ENCODE data around the gene HJV.

Gene HJV

GRCh38 chr1:146021050-146021445, 487 bp downstream of the HJV start:
- DNase-seq = peak in 1 of 3 donors; percentile 35

GRCh38 chr1:146020058-146021049, 1.2 kb downstream of the HJV start:
- peak in 1 of 3 donors; percentile 17 for DNase-seq

- DNase-seq = peak; percentile 28 to 39 (median 37)
Measured at GRCh38 chr1:146019231-146020057, 2.1 kb downstream of the HJV start.

- DNase-seq = no peak
Measured at GRCh38 chr1:146016891-146017290, 4.6 kb downstream of the HJV start.

- DNase-seq = peak; percentile 46 to 58 (median 49)
Measured at GRCh38 chr1:146013559-146013922, 8.0 kb downstream of the HJV start.

GRCh38 chr1:146012703-146013558, 8.6 kb downstream of the HJV start:
- DNase-seq = peak; percentile 78 to 92 (median 90)

GRCh38 chr1:146010126-146010738, 11.3 kb downstream of the HJV start:
- no peak for DNase-seq

- no peak for DNase-seq
Measured at GRCh38 chr1:146007489-146008133, 13.9 kb downstream of the HJV start.

- DNase-seq = no peak
Measured at GRCh38 chr1:146001709-146002108, 19.8 kb downstream of the HJV start.

- DNase-seq = peak in 1 of 3 donors; percentile 47
Measured at GRCh38 chr1:145999321-146000024, 22.1 kb downstream of the HJV start.

GRCh38 chr1:145997718-145998023, 23.9 kb downstream of the HJV start:
- DNase-seq = peak in 1 of 3 donors; percentile 36

GRCh38 chr1:145997016-145997717, 24.4 kb downstream of the HJV start:
- DNase-seq = no peak

- DNase-seq = peak; percentile 95 to 96 (median 96)
Measured at GRCh38 chr1:145996433-145997015, 25.0 kb downstream of the HJV start, which contains the start of gene TXNIP. TSS of gene TXNIP (minus strand) at chr1:145996579. CDS start at chr1:145996266, 313 bp downstream.

GRCh38 chr1:145995964-145996432, 25.5 kb downstream of the HJV start:
- DNase-seq = no peak

GRCh38 chr1:145995148-145995881, 26.2 kb downstream of the HJV start:
- peak in 1 of 3 donors; percentile 34 for DNase-seq

- DNase-seq = peak in 2 of 3 donors; percentile 46 to 47
Measured at GRCh38 chr1:145994391-145995120, 27.0 kb downstream of the HJV start.

GRCh38 chr1:145993618-145994390, 27.7 kb downstream of the HJV start:
- DNase-seq = peak in 1 of 3 donors; percentile 47

Data from suppressor macrophage treated with lipopolysaccharide for 1 hour (primary cell).